ENCODE data around the gene ZNF605.
"Not testable (repeated sequence)": the region's sequence is repeated elsewhere in the genome, so short reads cannot be mapped to it uniquely, and the experiment has no call there.

The ZNF605 gene

DNA sequence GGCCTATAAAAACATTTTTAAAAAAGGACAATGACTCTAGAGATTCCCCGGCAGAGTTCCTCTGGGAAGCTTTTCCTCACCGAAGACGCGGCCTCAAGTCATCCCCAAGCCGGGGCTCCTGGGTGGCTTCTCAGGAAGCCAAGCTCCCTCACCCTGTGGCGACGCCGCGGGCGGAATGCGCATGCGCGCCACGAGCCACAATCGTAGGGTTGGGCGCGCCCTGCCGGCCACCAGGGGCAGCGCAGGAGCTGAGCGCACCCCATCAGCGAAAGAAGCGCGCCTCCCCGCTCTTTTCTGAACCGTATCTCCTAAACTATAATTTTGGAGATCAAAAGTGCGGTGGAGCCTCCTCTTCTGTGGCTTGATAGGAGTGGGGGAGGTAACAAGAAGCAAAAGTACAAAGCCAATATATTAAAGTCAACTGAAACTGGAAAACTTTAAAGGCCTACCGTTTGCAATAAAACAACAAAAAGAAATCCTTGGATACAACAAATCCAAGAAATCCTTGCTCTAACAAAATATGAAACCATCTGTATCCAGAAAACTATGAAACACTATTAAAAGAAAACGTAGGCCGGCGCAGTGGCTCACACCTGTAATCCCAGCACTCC, 51.3 kb downstream of the ZNF605 start:
- DNase-seq = peak; percentile 86

DNA sequence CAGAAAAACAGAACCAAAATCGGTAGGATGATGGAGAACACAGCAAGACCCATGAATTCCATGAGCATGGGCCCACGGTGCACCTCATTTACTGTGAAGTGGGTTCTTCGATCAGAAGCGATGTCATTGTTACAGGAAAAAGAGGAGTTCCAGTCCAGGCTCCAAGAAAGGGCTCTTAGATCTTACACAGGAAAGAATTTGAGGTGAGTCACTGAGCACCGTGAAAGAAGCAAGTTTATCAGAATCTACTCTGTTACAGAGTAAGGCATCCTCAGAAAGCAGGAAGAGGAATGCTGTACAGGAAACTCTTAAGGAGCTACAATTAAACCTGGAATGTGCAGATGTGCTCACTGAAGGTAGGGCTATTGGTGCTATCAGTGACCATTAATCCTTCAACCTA, 57.1 kb downstream of the ZNF605 start:
- no peak for DNase-seq

DNA sequence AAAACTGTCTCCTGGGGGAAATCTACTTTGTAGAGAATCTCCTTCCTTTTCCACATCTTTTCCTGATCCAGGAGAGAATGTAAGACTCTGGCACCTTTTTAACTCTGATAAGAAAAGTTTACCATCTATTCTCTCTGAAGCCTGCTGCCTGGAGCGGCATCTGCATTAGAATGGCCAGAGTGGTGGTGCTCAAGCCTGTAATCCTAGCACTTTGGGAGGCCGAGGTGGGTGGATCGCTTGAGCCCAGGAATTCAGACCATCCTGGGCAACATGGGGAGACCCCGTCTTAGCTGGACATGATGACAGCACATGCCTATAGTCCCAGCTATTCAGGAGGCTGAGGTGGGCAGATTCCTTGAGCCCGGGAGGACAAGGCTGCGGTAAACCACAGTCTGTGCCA, 67.3 kb downstream of the ZNF605 start:
- DNase-seq = no peak

DNA sequence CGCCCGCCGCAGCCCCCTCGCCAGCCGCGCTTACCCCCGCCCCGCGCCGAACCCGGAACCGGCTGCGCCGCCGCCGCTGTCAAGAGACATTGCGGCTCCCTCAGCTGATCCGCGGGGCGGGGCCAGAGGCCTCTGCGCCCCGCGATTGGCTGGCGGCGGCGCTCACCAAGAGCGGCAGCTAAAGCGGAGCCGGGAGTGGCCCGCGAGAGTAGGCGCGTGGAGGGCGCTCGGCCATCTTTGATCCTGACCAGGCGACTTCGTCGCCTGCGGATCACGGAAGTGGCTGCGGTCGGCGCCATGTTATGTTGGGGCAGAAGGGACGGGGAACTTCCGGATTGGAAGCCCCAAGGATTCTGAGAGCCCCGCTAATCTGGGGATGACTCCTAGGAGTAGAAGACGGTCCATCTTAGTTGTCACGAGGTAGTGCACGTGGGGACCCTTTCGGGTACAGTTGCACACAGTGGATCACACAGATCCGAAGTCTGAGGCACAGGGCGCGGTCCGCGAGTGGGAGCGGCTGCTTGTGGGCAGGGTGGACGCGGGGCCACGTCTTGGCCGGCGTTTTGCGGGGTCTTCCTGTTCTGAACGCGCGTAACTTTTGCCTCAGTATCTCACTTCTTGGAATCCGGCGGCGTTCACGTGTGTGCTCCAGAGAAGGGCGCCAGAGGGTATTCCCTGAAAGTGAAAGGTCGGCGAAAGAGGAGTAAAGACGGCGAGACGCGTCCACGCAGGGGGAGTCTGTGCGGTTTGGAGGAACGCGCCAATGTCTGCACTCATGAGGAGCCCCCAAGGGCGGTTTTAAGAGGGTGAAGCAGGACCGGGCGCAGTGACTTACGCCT, 68.4 kb downstream of the ZNF605 start, which contains the start of gene CHFR:
TSS of gene CHFR (minus strand) at position 93 of the 839 bp plus-strand sequence. CDS start 277 bp downstream, outside the sequence.
- peak; percentile 99 for DNase-seq

DNA sequence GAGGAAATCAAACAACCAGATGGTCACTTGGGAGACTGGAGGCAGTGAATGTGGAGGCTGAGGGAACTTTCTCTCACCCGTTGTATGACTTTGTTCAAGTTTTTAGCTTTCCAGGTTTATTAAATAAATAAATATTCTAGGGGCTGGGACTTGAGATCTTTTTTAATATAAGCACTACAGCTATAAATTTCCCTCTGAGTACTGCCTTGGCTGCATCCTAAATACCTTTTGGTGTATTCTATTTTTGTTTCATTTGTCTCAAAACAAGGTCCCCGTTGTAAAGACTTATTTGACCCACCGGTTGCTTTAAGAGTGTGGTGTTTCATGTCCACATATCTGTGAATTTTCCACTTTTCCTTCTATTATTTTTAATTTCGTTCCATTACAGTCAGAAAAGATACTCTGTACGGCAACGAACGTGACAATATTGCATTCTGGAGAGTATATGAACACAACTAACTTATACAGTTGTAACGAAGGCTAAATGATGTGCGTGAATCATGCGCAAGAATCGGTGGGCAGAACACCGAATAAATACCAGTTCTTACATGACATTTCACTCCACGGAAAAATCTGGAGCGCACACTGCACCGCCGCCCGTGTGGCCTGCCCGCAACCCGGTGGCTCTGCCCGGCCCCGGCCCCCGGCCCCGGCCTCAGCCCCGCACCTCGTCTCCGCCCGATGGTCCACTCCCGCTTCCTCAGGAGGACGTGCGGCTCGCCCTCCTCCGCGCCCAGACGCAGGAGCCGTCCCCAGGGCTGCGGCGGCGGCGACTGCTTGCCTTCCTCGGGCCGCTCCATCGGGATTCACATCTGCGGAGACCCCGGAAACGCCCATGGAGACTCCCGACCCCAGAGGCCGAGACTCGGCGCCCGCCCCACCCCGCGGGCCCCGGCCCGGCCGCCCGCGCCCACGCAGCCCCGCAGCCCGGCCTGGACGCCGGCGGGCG, 69.3 kb downstream of the ZNF605 start:
- peak; percentile 32 for DNase-seq

DNA sequence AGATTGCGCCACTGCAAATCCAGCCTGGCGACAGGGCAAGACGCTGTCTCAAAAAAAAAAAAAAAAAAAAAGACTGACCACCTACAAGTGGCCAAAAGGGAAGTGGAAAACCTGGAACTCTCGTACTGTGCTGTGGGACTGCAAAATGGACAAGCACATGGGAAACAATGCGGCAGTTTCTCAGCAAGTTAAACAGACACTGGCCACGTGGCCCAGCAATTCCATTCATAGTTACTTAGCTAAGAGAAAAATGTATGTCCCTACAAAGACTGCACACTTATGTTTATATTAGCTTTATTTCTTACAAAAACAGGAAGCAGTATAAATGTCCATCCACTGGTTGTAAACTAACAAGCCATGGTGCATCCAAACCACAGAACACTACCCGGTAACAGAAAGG, 74.3 kb downstream of the ZNF605 start:
- no peak for DNase-seq

DNA sequence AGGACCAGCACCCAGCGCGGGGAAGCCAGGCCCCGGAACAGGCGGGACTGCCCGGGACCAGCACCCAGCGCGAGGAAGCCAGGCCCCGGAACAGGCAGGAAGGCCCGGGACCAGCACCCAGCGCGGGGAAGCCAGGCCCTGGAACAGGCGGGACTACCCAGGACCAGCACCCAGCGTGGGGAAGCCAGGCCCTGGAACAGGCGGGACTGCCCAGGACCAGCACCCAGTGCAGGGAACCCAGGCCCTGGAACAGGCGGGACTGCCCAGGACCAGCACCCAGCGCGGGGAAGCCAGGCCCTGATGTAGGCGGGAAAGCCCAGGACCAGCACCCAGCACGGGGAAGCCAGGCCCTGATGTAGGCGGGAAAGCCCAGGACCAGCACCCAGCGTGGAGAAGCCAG, 81.5 kb downstream of the ZNF605 start:
- DNase-seq = not testable (repeated sequence)

DNA sequence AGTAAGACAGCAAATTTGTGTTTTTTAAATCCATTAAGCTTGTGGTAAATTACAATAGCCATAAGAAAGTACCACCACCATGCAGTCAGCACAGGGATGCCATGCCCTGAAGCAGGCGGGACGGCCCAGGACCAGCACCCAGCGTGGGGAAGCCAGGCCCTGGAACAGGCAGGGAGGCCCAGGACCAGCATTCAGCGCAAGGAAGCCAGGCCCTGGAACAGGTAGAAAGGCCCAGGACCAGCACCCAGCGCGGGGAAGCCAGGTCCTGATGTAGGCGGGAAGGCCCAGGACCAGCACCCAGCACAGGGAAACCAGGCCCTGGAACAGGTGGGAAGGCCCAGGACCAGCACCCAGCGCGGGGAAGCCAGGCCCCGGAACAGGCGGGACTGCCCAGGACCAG, 81.9 kb downstream of the ZNF605 start:
- no peak for DNase-seq

DNA sequence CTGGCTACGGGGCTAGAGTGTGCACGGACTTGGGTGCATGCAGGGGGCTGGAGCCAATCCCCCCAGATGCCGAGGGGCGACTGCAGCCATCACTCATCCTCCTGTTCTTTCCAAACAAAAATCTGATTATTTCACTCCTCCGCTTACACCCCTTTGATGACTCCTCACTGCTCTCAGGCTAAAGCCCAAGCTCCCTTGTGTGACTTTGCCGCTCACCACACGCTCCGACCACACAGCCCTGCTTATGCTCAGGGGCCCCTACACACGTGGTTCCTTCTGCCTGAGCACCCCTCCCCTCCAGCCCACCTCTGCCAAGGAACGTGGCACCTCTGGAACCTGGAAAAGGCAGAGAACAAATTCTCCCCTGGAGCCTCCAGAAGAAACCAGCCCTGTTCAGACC, 82.4 kb downstream of the ZNF605 start:
- DNase-seq = no peak

DNA sequence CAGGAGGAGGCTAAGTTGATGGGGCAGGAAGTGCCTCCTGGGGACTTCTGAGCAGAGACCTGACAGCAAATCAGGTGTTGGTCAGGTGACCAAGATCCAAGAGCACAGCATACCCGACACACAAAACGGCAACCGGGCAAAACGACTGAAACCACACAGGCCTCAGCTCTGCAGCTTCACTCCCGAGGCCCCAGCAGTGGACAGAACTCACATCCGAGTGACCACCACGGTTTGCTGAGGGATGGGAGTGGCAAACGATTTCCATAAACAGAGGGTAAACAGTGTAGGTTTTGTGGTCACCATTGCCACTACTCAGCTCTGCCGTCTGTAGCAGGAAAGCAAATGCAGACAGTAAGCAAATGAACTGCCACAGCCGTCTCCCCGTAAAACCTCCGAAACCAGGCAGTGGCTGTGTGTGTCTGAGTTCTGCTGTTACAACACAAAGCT, 83.1 kb downstream of the ZNF605 start:
- no peak for DNase-seq

DNA sequence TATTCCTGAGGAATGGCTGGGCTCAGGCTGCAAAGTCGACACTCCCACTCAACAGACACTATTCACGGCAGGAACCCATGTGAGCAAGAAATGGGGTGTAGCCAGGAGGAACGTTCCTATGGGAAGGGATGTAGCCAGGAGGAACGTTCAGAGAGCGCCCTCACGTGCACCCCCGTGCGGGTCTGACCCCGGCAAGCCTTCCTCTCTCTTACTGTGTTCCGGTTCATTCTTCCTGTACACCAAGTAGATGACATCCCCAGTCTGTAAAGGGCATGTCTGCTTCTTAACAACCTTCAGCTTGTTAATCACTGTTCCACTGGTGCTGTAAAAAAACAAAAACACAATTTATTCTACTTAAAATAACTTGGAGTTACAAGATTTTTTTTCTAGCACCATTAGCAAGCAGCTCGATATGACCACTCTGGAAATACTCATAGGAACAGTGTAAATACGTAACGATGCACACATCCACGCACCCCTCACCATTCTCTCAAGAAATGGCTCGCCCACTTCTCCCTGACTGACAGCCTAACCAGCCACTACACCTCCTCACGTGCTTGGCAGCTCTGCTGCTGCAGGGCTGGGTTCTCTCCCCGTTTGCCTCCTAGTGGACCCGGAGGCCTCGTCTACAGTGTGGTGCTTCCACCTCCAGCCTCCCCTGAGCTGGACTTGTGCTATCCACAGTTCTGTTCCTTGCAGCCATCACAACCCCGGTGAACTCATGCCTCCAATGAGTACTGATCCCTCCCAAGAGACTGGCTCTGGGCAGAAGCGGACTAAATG, 83.8 kb downstream of the ZNF605 start:
- no peak for DNase-seq

DNA sequence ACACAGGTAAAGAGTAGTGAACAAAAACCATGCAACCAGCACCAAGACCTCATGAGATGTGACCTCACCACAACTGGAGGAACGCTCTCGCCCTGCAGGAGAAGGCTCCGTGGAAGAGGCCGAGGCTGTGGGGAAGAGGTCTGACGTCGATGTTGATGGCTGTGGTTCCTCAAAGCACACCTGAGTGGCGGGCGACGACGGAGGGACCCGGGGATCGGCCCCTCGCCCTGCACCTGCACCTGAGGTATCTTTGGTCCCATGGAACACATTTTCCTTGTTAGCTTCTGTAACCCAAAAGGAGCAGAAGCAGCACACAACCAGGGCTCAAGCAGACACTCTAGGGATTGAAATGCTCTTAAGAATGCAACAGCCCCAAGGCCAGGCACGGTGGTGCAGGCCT, 86.6 kb downstream of the ZNF605 start:
- no peak for DNase-seq
